PC-3 (cell line): ENCODE results near the gene IL3.

ENCODE experiments used
- CTCF ChIP-seq: fragments of 300-600 bp; sonication (generic); conservative IDR thresholded peaks from 2 replicates; pipeline ENCODE4 v1.5.1; 2017; ENCODE audit warnings: antibody characterized with exemption, low read depth, mild to moderate bottlenecking, low read length
- EZH2 ChIP-seq: fragments of 300-600 bp; sonication (generic); IDR thresholded peaks from one replicate; pipeline ENCODE4 v1.6.1; 2017; ENCODE audit warnings: antibody characterized with exemption, mild to moderate bottlenecking, low read length; ENCODE audit not compliant: unreplicated experiment
- EZH2phosphoT487 ChIP-seq: fragments of 300-600 bp; sonication (generic); IDR thresholded peaks from 2 replicates; pipeline ENCODE4 v1.6.1; 2018; ENCODE audit warnings: mild to moderate bottlenecking, antibody characterized with exemption, low read length, borderline replicate concordance

- TF ChIP-seq CTCF = no peak
- no peak for TF ChIP-seq EZH2
- TF ChIP-seq EZH2phosphoT487 = no peak
Observed at GRCh38 chr5:132076983-132077382, 16.5 kb downstream of the IL3 start.
